SU-DHL-6 (cell line): ENCODE results near the gene PDE6C.

Experiments used
- CTCF ChIP-seq: fragments of 200-600 bp; sonication (generic); IDR thresholded peaks from one replicate; pipeline ENCODE4 v1.5.1; 2017; ENCODE audit warnings: antibody characterized with exemption, mild to moderate bottlenecking, low read length, moderate library complexity; ENCODE audit not compliant: insufficient read depth, poor library complexity, severe bottlenecking
- EZH2phosphoT487 ChIP-seq: fragments of 200-600 bp; sonication (generic), shearing (Covaris generic); conservative IDR thresholded peaks from 2 replicates; pipeline ENCODE4 v1.6.1; 2018; ENCODE audit warnings: mild to moderate bottlenecking, antibody characterized with exemption, low read length, moderate library complexity, mixed read lengths

GRCh38 chr10:93697207-93697606 is 84.9 kb downstream of the PDE6C start:
- no peak for TF ChIP-seq CTCF
- no peak for TF ChIP-seq EZH2phosphoT487
